Tibial nerve (tissue), 4 donors: ENCODE data around the gene PROCR. TPM values are rescaled to one million over a fixed set of nuclear protein-coding genes. Genes with fewer than 3 reads are reported as not detected.

ENCODE experiments used
- small RNA-seq: library from RNA; depleted of rRNA; stranded (forward); fragments of <200 nt; gene quantifications from one replicate; pipeline ENCODE3, GENCODE V24; 2016
- total RNA-seq, 4 donors: library from RNA; depleted of rRNA; stranded (reverse); fragments of >200 nt; gene quantifications; one replicate each; pipeline ENCODE4 v1.1.0, GENCODE V29; 2016

PROCR gene
- total RNA-seq, 4 donors from 2014 or later, result 40.9 to 132 (median 94.6) TPM

Small RNA genes lying within 50 kb of the gene (small RNA-seq; reads per million reads assigned to genes)
- gene MT1P3 (not detected), gene RNA5SP483 (not detected)

Other genes starting within 250 kb of the PROCR start
- gene GSS, start 216.3 kb upstream of the PROCR start, total RNA-seq, result 10 to 100 TPM; 28.8 to 61.6 (median 47.0) TPM
- 1 to 10 TPM; 3.3 to 5.3 (median 4.0) TPM for gene MYH7B, start 216.2 kb upstream of the PROCR start, total RNA-seq
- gene TRPC4AP, start 79.3 kb upstream of the PROCR start, total RNA-seq, result 100 to 1,000 TPM in 1 of 4 donors, 10 to 100 TPM in 3; 63.4 to 101 (median 76.4) TPM
- 10 to 100 TPM; 19.6 to 29.7 (median 25.2) TPM for gene EDEM2, start 24.7 kb upstream of the PROCR start, total RNA-seq
- gene MMP24, start 54.6 kb downstream of the PROCR start, total RNA-seq, result under 1 TPM in 3 of 4 donors, not detected in 1; 0.21 to 0.78 (median 0.66) TPM
- 10 to 100 TPM; 30.4 to 41.2 (median 34.4) TPM for gene MMP24OS, start 106.0 kb downstream of the PROCR start, total RNA-seq
- 100 to 1,000 TPM in 1 of 4 donors, 10 to 100 TPM in 3; 69.5 to 110 (median 86.8) TPM for gene EIF6, start 112.7 kb downstream of the PROCR start, total RNA-seq
- not detected for gene FAM83C, start 120.4 kb downstream of the PROCR start, total RNA-seq
- gene UQCC1, start 239.9 kb downstream of the PROCR start, total RNA-seq, result 10 to 100 TPM; 30.0 to 51.9 (median 41.3) TPM